Muscle of back (tissue), 11 donors: ENCODE results near the gene HMGCS1. TPM values are rescaled to one million over a fixed set of nuclear protein-coding genes. Genes with fewer than 3 reads are reported as not detected.
"Not testable (repeated sequence)": the region's sequence is repeated elsewhere in the genome, so short reads cannot be mapped to it uniquely, and the experiment has no call there.

Experiments
- DNase-seq, 3 donors: peaks; one replicate each; pipeline versions ENCODE4 v3.0.0 to v3.0.0-alpha.2; 2013
- polyA plus RNA-seq, 10 donors: library from polyadenylated mRNA; unstranded; fragments of 120-200 nt; gene quantifications; one replicate each; pipeline ENCODE4 v1.2.1, GENCODE V29; 2013; ENCODE audit not compliant: insufficient read length in 10 of 10

The HMGCS1 gene
- polyA plus RNA-seq, 10 donors: 24.3 to 50.9 (median 41.2) TPM

- peak in 2 of 3 donors; percentile 50 to 69 for DNase-seq
Observed at GRCh38 chr5:43313854-43314457, 744 bp upstream of the HMGCS1 start.

- DNase-seq: no peak
Observed at GRCh38 chr5:43312699-43313034, 545 bp downstream of the HMGCS1 start.

- DNase-seq: peak in 1 of 3 donors; percentile 13
Observed at GRCh38 chr5:43312076-43312661, 1.0 kb downstream of the HMGCS1 start.

GRCh38 chr5:43309637-43310036, 3.6 kb downstream of the HMGCS1 start:
- DNase-seq: no peak

- DNase-seq: no peak
Observed at GRCh38 chr5:43309122-43309521, 4.1 kb downstream of the HMGCS1 start.

- DNase-seq: not testable (repeated sequence)
Observed at GRCh38 chr5:43306954-43307353, 6.3 kb downstream of the HMGCS1 start.

GRCh38 chr5:43305948-43306565, 7.2 kb downstream of the HMGCS1 start:
- peak; percentile 47 to 70 (median 51) for DNase-seq

- peak in 1 of 3 donors; percentile 21 for DNase-seq
Observed at GRCh38 chr5:43304525-43304924, 8.7 kb downstream of the HMGCS1 start.

- no peak for DNase-seq
Observed at GRCh38 chr5:43303242-43303641, 10.0 kb downstream of the HMGCS1 start.

- DNase-seq: no peak
Observed at GRCh38 chr5:43302481-43302880, 10.7 kb downstream of the HMGCS1 start.

GRCh38 chr5:43301653-43302091, 11.5 kb downstream of the HMGCS1 start:
- peak in 2 of 3 donors; percentile 3 to 29 for DNase-seq

GRCh38 chr5:43300112-43300511, 13.1 kb downstream of the HMGCS1 start:
- no peak for DNase-seq

- DNase-seq: peak in 2 of 3 donors; percentile 9 to 13
Observed at GRCh38 chr5:43298443-43298842, 14.8 kb downstream of the HMGCS1 start.

GRCh38 chr5:43296835-43297234, 16.4 kb downstream of the HMGCS1 start:
- no peak for DNase-seq

- DNase-seq: no peak
Observed at GRCh38 chr5:43295202-43295601, 18.0 kb downstream of the HMGCS1 start.

- no peak for DNase-seq
Observed at GRCh38 chr5:43294226-43294625, 19.0 kb downstream of the HMGCS1 start.

- no peak for DNase-seq
Observed at GRCh38 chr5:43290726-43291125, 22.5 kb downstream of the HMGCS1 start.

- no peak for DNase-seq
Observed at GRCh38 chr5:43288269-43288831, 24.9 kb downstream of the HMGCS1 start.

GRCh38 chr5:43287493-43287892, 25.7 kb downstream of the HMGCS1 start:
- DNase-seq: no peak

GRCh38 chr5:43286623-43287022, 26.6 kb downstream of the HMGCS1 start:
- no peak for DNase-seq

GRCh38 chr5:43281840-43282658, 31.2 kb downstream of the HMGCS1 start:
- no peak for DNase-seq
